A549 (cell line): ENCODE measurements around the gene TMA7B. TPM values are rescaled to one million over a fixed set of nuclear protein-coding genes. Genes with fewer than 3 reads are reported as not detected.

Experiments
- ATAC-seq, 2 experiments: fragments of 200-7000 bp in 1 of 2; fragments of >200 bp in 1 of 2; cut with Nextera tagmentation in 1 of 2; cut with Tn5 transposase in 1 of 2; 3 replicates each; pipeline versions ENCODE4 v1.8.0 to v1.9.1; 2018 to 2020; ENCODE audit warnings: mild to moderate bottlenecking in 1 of 2, moderate library complexity in 1 of 2
- CTCF ChIA-PET: fragments of 300-600 bp; sonication (Branson Sonifier 250); formaldehyde crosslinking; extraction: SDS; loops from one replicate; lab custom pipeline; 2021; ENCODE audit warnings: antibody characterized with exemption, inconsistent platforms; lab: Yijun Ruan, JAX
- POLR2A ChIA-PET: fragments of 350-600 bp; formaldehyde crosslinking; extraction: SDS; loops from one replicate; lab custom pipeline; 2021; ENCODE audit warnings: antibody characterized with exemption, inconsistent platforms; lab: Yijun Ruan, JAX
- DNase-seq, 2 experiments: peaks; one replicate each; pipeline versions ENCODE4 v3.0.0 to v3.0.0-alpha.2; 2011 to 2016; ENCODE audit warnings: low read depth in 1 of 2, low spot score in 1 of 2
- FAIRE-seq: peaks from 2 replicates; lab custom pipeline; 2011; peaks lifted over from hg19 to GRCh38; lab: Jason Lieb, UNC
- H3K27ac ChIP-seq, 2 experiments: fragments of >200 bp; sonication (Bioruptor Twin); formaldehyde crosslinking; 3 replicates each; pipeline ENCODE4 v1.5.1; 2016 to 2017
- H3K4me1 ChIP-seq: fragments of >200 bp; sonication (Bioruptor Twin); formaldehyde crosslinking; 3 replicates; pipeline ENCODE4 v1.6.1; 2016
- H3K4me2 ChIP-seq: fragments of >200 bp; sonication (Bioruptor Twin); formaldehyde crosslinking; 3 replicates; pipeline ENCODE4 v1.6.1; 2016
- H3K4me3 ChIP-seq: fragments of >200 bp; sonication (Bioruptor Twin); formaldehyde crosslinking; 3 replicates; pipeline ENCODE4 v1.5.1; 2016
- H3K9me3 ChIP-seq: fragments of >200 bp; sonication (Bioruptor Twin); formaldehyde crosslinking; 3 replicates; pipeline ENCODE4 v1.6.1; 2016
- BHLHE40 ChIP-seq: IDR thresholded peaks from 2 replicates; pipeline ENCODE4 v1.6.1; 2012; ENCODE audit warnings: low read depth, low read length, inconsistent platforms
- CHD2 ChIP-seq: fragments of 150-350 bp; IDR thresholded peaks from 2 replicates; pipeline ENCODE4 v1.6.1; 2014; ENCODE audit warnings: low read length; ENCODE audit not compliant: partially characterized antibody
- CHD4 ChIP-seq: fragments of 200-600 bp; sonication (generic); IDR thresholded peaks from 2 replicates; pipeline ENCODE4 v1.6.1; 2016; ENCODE audit warnings: antibody characterized with exemption, mild to moderate bottlenecking, borderline replicate concordance
- EHF ChIP-seq: fragments of 250-450 bp; sonication (Bioruptor Pico); IDR thresholded peaks from 2 replicates; pipeline ENCODE4 v1.5.0; 2020; ENCODE audit warnings: mild to moderate bottlenecking
- EHMT2 ChIP-seq: fragments of 200-600 bp; sonication (generic); IDR thresholded peaks from 2 replicates; pipeline ENCODE4 v1.6.1; 2016; ENCODE audit warnings: antibody characterized with exemption, low read depth, mild to moderate bottlenecking, moderate library complexity
- ESRRA ChIP-seq: fragments of 150-350 bp; IDR thresholded peaks from 2 replicates; pipeline ENCODE4 v1.6.1; 2014; ENCODE audit warnings: mild to moderate bottlenecking, low read length, borderline replicate concordance
- FOXS1 ChIP-seq: fragments of 250-450 bp; sonication (Bioruptor Pico); IDR thresholded peaks from 2 replicates; pipeline ENCODE4 v1.5.0; 2020; ENCODE audit warnings: mild to moderate bottlenecking, moderate library complexity
- GATA3 ChIP-seq: IDR thresholded peaks from 2 replicates; pipeline ENCODE4 v1.6.1; 2012; ENCODE audit warnings: borderline replicate concordance
- HEYL ChIP-seq: fragments of 250-450 bp; sonication (Bioruptor Pico); IDR thresholded peaks from 2 replicates; pipeline ENCODE4 v1.8.0; 2021; ENCODE audit warnings: mild to moderate bottlenecking, moderate library complexity
- HOXB5 ChIP-seq: fragments of 250-450 bp; sonication (Bioruptor Pico); IDR thresholded peaks from 2 replicates; pipeline ENCODE4 v1.5.0; 2020; ENCODE audit warnings: mild to moderate bottlenecking, moderate library complexity
- JUN ChIP-seq, 2 experiments: fragments of >200 bp; sonication (Bioruptor Twin); formaldehyde crosslinking; IDR thresholded peaks; 2 replicates in 1 of 2; 3 replicates in 1 of 2; pipeline ENCODE4 v1.6.1; 2016 to 2017
- MAFK ChIP-seq: fragments of 450-650 bp; IDR thresholded peaks from 2 replicates; pipeline ENCODE4 v1.6.1; 2014; ENCODE audit not compliant: partially characterized antibody
- MAZ ChIP-seq: fragments of 150-350 bp; IDR thresholded peaks from 2 replicates; pipeline ENCODE4 v1.6.1; 2014; ENCODE audit warnings: antibody characterized with exemption, low read depth, low read length, borderline replicate concordance
- NPAS2 ChIP-seq: fragments of 250-450 bp; sonication (Bioruptor Pico); IDR thresholded peaks from 2 replicates; pipeline ENCODE4 v1.8.0; 2022; ENCODE audit warnings: mild to moderate bottlenecking, moderate library complexity, borderline replicate concordance
- NR3C1 ChIP-seq: fragments of >200 bp; sonication (Bioruptor Twin); formaldehyde crosslinking; IDR thresholded peaks from 3 replicates; pipeline ENCODE4 v1.6.1; 2017
- PBX3 ChIP-seq: IDR thresholded peaks from 2 replicates; pipeline ENCODE4 v1.6.1; 2012
- PHF8 ChIP-seq: fragments of 200-600 bp; sonication (generic); IDR thresholded peaks from 2 replicates; pipeline ENCODE4 v1.6.1; 2016; ENCODE audit warnings: low read depth, mild to moderate bottlenecking, antibody characterized with exemption, moderate library complexity, borderline replicate concordance
- RAD21 ChIP-seq, 2 experiments: fragments of >200 bp in 1 of 2; sonication (Bioruptor Twin) in 1 of 2; formaldehyde crosslinking in 1 of 2; IDR thresholded peaks in 1 of 2; conservative IDR thresholded peaks in 1 of 2; 2 replicates in 1 of 2; 3 replicates in 1 of 2; pipeline ENCODE4 v1.6.1; 2012 to 2018; ENCODE audit warnings: inconsistent platforms in 1 of 2
- RARB ChIP-seq: fragments of 250-450 bp; sonication (Bioruptor Pico); IDR thresholded peaks from 2 replicates; pipeline ENCODE4 v1.8.0; 2021; ENCODE audit warnings: mild to moderate bottlenecking, moderate library complexity
- RNF2 ChIP-seq: fragments of 200-600 bp; sonication (generic); IDR thresholded peaks from 2 replicates; pipeline ENCODE4 v1.6.1; 2016; ENCODE audit warnings: low read depth, mild to moderate bottlenecking, antibody characterized with exemption, moderate library complexity, borderline replicate concordance
- SMC3 ChIP-seq: fragments of >200 bp; sonication (Bioruptor Twin); formaldehyde crosslinking; IDR thresholded peaks from 3 replicates; pipeline ENCODE4 v1.6.1; 2018; ENCODE audit warnings: inconsistent platforms
- TFCP2L1 ChIP-seq: fragments of 250-450 bp; sonication (Bioruptor Pico); IDR thresholded peaks from 2 replicates; pipeline ENCODE4 v1.5.0; 2021; ENCODE audit warnings: mild to moderate bottlenecking
- ZFP36 ChIP-seq: fragments of 450-650 bp; IDR thresholded peaks from 2 replicates; pipeline ENCODE4 v1.6.1; 2014; ENCODE audit warnings: borderline replicate concordance; ENCODE audit not compliant: partially characterized antibody
- WGBS: methylation state at CpG from one replicate; pipeline ENCODE4 v1.1.6; 2017; ENCODE audit errors: missing lambda C conversion rate; 5-methylcytosine and 5-hydroxymethylcytosine counted together
- polyA plus RNA-seq, 4 experiments: library from polyadenylated mRNA; depleted of rRNA in 3 of 4; stranded (reverse); fragments of >200 nt; fragmentation: RNase III in 1 of 4; extraction: RNeasy Plus Mini Kit Qiagen cat#74134 plus additional on column Dnase treatment in 1 of 4; gene quantifications; 2 replicates in 3 of 4; 3 replicates in 1 of 4; pipeline ENCODE4 v1.2.3, GENCODE V29; 2011 to 2017
- TF ChIP-seq, protein P1 (sequence below): IDR thresholded peaks from 2 replicates; pipeline ENCODE4 v1.6.1; 2012; ENCODE audit warnings: low read depth, borderline replicate concordance
- TF ChIP-seq, protein P2 (sequence below): fragments of >200 bp; sonication (Bioruptor Twin); formaldehyde crosslinking; IDR thresholded peaks from 3 replicates; pipeline ENCODE4 v1.6.1; 2016

The TMA7B gene
- polyA plus RNA-seq, 2 of the 4 experiments (the other 2 are of a cell fraction) = not detected

DNA sequence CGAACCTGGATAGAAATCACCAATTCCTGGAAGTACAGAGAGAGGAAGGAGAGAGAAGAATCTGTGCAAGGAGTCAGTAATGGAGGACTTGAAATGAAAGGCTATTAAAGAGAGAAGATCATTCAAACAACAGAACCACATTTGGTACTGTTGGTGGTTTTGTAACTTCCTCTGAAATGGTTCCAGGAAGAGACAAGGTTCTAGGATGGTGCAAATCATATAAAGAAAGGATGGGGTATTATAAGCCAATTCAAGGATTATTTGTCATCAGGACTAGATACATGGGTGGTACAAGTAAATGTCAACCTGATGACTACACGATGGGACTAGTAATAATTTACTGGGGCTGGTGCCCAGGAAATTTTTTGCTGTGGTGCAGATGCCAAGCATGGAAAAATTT is 28.9 kb upstream of the TMA7B start:
- FAIRE-seq (no peak), DNase-seq (no peak), ATAC-seq (no peak)
- ChIA-PET POLR2A (no interaction called here), CTCF (no interaction called here)
- no peak overlapping the region for H3K4me2 ChIP-seq
- no peak for TF ChIP-seq CHD2
- TF ChIP-seq, protein P1, sequence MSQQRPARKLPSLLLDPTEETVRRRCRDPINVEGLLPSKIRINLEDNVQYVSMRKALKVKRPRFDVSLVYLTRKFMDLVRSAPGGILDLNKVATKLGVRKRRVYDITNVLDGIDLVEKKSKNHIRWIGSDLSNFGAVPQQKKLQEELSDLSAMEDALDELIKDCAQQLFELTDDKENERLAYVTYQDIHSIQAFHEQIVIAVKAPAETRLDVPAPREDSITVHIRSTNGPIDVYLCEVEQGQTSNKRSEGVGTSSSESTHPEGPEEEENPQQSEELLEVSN = no peak
- TF ChIP-seq, protein P2, sequence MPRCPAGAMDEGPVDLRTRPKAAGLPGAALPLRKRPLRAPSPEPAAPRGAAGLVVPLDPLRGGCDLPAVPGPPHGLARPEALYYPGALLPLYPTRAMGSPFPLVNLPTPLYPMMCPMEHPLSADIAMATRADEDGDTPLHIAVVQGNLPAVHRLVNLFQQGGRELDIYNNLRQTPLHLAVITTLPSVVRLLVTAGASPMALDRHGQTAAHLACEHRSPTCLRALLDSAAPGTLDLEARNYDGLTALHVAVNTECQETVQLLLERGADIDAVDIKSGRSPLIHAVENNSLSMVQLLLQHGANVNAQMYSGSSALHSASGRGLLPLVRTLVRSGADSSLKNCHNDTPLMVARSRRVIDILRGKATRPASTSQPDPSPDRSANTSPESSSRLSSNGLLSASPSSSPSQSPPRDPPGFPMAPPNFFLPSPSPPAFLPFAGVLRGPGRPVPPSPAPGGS = no peak
- no peak for TF ChIP-seq PBX3
- TF ChIP-seq RAD21 (conservative IDR thresholded peaks at IDR 0.05 in 1 of 2, IDR thresholded peaks at IDR 0.05 in 1 of 2) = no peak
- no peak for TF ChIP-seq FOXS1 (CRISPR knock-in tag)
- no peak for TF ChIP-seq GATA3
- no peak for TF ChIP-seq ESRRA
- no peak for TF ChIP-seq MAFK
- no peak for TF ChIP-seq SMC3
- TF ChIP-seq ZFP36 = no peak
- H3K4me1 ChIP-seq = no peaks in the 10 kb centered on the region
- WGBS = 0% methylated on average over 2 of the region's 2 CpGs
- H3K9me3 ChIP-seq = no peaks in the 10 kb centered on the region
- no peak overlapping the region for H3K27ac ChIP-seq
- H3K4me3 ChIP-seq = no peak overlapping the region

- Histone ChIP-seq H3K4me3 (no peak overlapping the region), H3K4me1 (no peaks in the 10 kb centered on the region), H3K4me2 (no peak overlapping the region), H3K9me3 (no peaks in the 10 kb centered on the region), H3K27ac (no peak overlapping the region)
- WGBS = 1% methylated on average over 2 of the region's 2 CpGs
- FAIRE-seq (no peak), DNase-seq (no peak), ATAC-seq (no peak)
- CTCF ChIA-PET = interaction anchor here (0.6 to 1.1 kb wide), 3 partner anchors 73 to 984 kb away, joined by 3 to 5 read pairs (median 4); no protein-coding TSS in a partner anchor
- TF ChIP-seq BHLHE40 (no peak), EHF (no peak), FOXS1 (CRISPR knock-in tag) (no peak), NPAS2 (CRISPR knock-in tag) (no peak), PHF8 (no peak), NR3C1 (no peak), ZFP36 (no peak), PBX3 (no peak)
- TF ChIP-seq, protein P1 = no peak
- POLR2A ChIA-PET = no interaction called here
These were observed 28.0 kb upstream of the TMA7B start for GRCh38 chr22:39932166-39932565.

GRCh38 chr22:39932918-39933649 is 27.1 kb upstream of the TMA7B start:
- no peak overlapping the region for H3K4me2 ChIP-seq
- FAIRE-seq = no peak
- CTCF ChIA-PET = interaction anchor here (0.6 to 2.0 kb wide), 7 partner anchors 9 to 388 kb away, joined by 3 to 8 read pairs (median 3); no protein-coding TSS in a partner anchor
- POLR2A ChIA-PET = no interaction called here
- 55% methylated on average over 7 of the region's 7 CpGs for WGBS
- H3K27ac ChIP-seq = no peak overlapping the region
- H3K4me1 ChIP-seq = no peaks in the 10 kb centered on the region
- H3K4me3 ChIP-seq = no peak overlapping the region
- H3K9me3 ChIP-seq = no peaks in the 10 kb centered on the region
- peak; percentile 15 to 22 for DNase-seq
- no peak for ATAC-seq
- no peak for TF ChIP-seq EHMT2
- TF ChIP-seq SMC3 = 0 out of 3 replicates have a peak, but pooled peaks have one; percentile 9
- peak in 1 of 2 experiments; percentile 29; a peak in 1 of 5 replicates for TF ChIP-seq RAD21 (conservative IDR thresholded peaks at IDR 0.05 in 1 of 2, IDR thresholded peaks at IDR 0.05 in 1 of 2)
- no peak for TF ChIP-seq GATA3
- no peak for TF ChIP-seq PHF8
- no peak for TF ChIP-seq CHD2
- no peak for TF ChIP-seq NR3C1
- no peak for TF ChIP-seq CHD4
- no peak for TF ChIP-seq MAZ
- no peak for TF ChIP-seq HOXB5 (CRISPR knock-in tag)
- no peak for TF ChIP-seq RNF2
- TF ChIP-seq ZFP36 = no peak
- TF ChIP-seq JUN (IDR thresholded peaks at IDR 0.05) = no peak
- no peak for TF ChIP-seq HEYL (CRISPR knock-in tag)
- no peak for TF ChIP-seq RARB (CRISPR knock-in tag)
- TF ChIP-seq TFCP2L1 (CRISPR knock-in tag) = no peak
